GM12878 (cell line): ENCODE measurements around the gene UACA. TPM values are rescaled to one million over a fixed set of nuclear protein-coding genes. Genes with fewer than 3 reads are reported as not detected.

Experiments used
- BHLHE40 ChIP-seq, 2 experiments: fragments of 450-650 bp in 1 of 2; IDR thresholded peaks; 2 replicates each; pipeline ENCODE4 v1.6.1; 2011 to 2017; ENCODE audit warnings: low read depth in 2 of 2, borderline replicate concordance in 1 of 2, improper control_type of control experiment in 1 of 2, low read length in 1 of 2, mild to moderate bottlenecking in 1 of 2
- EGR1 ChIP-seq, 2 experiments: IDR thresholded peaks; 1 replicate in 1 of 2; 2 replicates in 1 of 2; pipeline ENCODE4 v1.6.1; 2011 to 2012; ENCODE audit warnings: low read depth in 2 of 2, low read length in 2 of 2, borderline replicate concordance in 1 of 2, mild to moderate bottlenecking in 1 of 2, moderate library complexity in 1 of 2
- GATAD2B ChIP-seq: fragments of 450-650 bp; conservative IDR thresholded peaks from 2 replicates; pipeline ENCODE4 v1.6.1; 2017; ENCODE audit warnings: low read depth, mild to moderate bottlenecking, moderate library complexity
- KAT2A ChIP-seq: conservative IDR thresholded peaks from 2 replicates; pipeline ENCODE4 v1.6.1; 2011; ENCODE audit warnings: low read depth, low read length; ENCODE audit not compliant: control insufficient read depth
- RUNX3 ChIP-seq: IDR thresholded peaks from 2 replicates; pipeline ENCODE4 v1.6.1; 2012; ENCODE audit warnings: low read length, inconsistent platforms
- SP1 ChIP-seq: IDR thresholded peaks from one replicate; pipeline ENCODE4 v1.6.1; 2011; ENCODE audit warnings: low read depth, low read length
- polyA plus RNA-seq, 11 experiments: library from polyadenylated mRNA; depleted of rRNA in 4 of 11; unstranded in 6 of 11; stranded (reverse) in 5 of 11; fragments of >200 nt; fragmentation: Nextera tagmentation in 4 of 11; fragmentation: Illumina TruSeq in 1 of 11; extraction: Ambion mirVana in 4 of 11; extraction: Trizol in 1 of 11; gene quantifications; 1 replicate in 1 of 11; 2 replicates in 10 of 11; pipeline versions ENCODE4 v1.2.1 to v1.2.3, GENCODE V29; 2011 to 2016; ENCODE audit warnings: inconsistent platforms in 2 of 11, missing spikeins in 2 of 11, low read depth in 1 of 11
- total RNA-seq, 4 experiments: library from RNA; depleted of rRNA in 3 of 4; stranded (reverse); fragments of >200 nt in 3 of 4; fragmentation: Illumina TruSeq in 1 of 4; extraction: Trizol in 1 of 4; gene quantifications; 2 replicates each; pipeline versions ENCODE4 v1.2.1 to v1.2.3, GENCODE V29; 2013 to 2021
- TF ChIP-seq, protein P1 (sequence below): IDR thresholded peaks from 2 replicates; pipeline ENCODE4 v1.6.1; 2011; ENCODE audit warnings: borderline replicate concordance, low read depth, mild to moderate bottlenecking, moderate library complexity, mixed read lengths, low read length; ENCODE audit not compliant: insufficient read depth; ENCODE audit errors: extremely low read length
- TF ChIP-seq, protein P2 (sequence below): IDR thresholded peaks from 2 replicates; pipeline ENCODE4 v1.6.1; 2011; ENCODE audit warnings: mild to moderate bottlenecking, low read depth, low read length, moderate library complexity; ENCODE audit not compliant: insufficient replicate concordance
- TF ChIP-seq, protein P3 (sequence below): IDR thresholded peaks from 2 replicates; pipeline ENCODE4 v1.6.1; 2012; ENCODE audit warnings: low read depth, low read length, improper control_type of control experiment

The UACA gene
- total and polyA plus RNA-seq, 10 of the 15 experiments (the other 5 are each of a cell fraction or from before 2014, with no cell fraction given), result 0.30 to 4.0 (median 2.0) TPM

DNA sequence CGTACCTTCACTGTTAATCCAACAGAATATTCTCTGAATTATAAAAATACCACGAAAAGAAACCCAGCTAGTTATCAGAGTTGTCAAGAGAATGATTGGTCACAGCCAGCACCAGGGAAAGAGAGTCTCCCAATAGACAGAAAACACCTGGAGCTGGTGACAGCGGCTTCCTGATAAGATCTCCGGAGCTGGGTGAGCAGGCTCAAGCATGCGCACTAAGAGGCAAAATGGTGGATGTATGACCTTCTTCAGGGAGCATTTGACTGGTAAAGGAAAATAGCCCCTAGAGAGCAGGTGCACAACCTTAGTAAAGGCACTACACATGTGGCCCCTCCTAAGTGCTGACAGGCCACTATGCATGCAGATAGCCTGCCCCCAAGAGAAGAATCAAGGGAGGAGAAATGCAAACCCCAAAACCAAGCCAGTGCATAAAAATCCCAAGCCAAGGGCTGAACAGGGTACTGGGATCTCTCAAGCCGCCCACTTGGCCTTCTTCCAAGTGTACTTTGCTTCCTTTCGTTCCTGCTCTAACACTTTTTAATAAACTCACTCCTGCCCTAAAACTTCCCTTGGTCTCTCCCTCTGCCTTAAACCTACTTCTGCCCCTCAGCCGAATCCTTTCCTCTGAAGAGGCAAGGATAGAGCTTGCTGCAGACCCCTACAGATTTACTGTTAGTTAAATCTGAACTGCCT is 93.2 kb downstream of the UACA start (continued):
- TF ChIP-seq EGR1 (IDR thresholded peaks at IDR 0.05; ENCODE audit: borderline replicate concordance in 1 of 2, low read depth in 2 of 2, low read length in 2 of 2) (no peak), GATAD2B (no peak), BHLHE40 (IDR thresholded peaks at IDR 0.05; ENCODE audit: borderline replicate concordance in 1 of 2, low read depth in 2 of 2, low read length in 1 of 2) (no peak), SP1 (no peak), RUNX3 (no peak), KAT2A (no peak)
- TF ChIP-seq, protein P1, sequence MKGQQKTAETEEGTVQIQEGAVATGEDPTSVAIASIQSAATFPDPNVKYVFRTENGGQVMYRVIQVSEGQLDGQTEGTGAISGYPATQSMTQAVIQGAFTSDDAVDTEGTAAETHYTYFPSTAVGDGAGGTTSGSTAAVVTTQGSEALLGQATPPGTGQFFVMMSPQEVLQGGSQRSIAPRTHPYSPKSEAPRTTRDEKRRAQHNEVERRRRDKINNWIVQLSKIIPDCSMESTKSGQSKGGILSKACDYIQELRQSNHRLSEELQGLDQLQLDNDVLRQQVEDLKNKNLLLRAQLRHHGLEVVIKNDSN, result no peak
- TF ChIP-seq, protein P2, sequence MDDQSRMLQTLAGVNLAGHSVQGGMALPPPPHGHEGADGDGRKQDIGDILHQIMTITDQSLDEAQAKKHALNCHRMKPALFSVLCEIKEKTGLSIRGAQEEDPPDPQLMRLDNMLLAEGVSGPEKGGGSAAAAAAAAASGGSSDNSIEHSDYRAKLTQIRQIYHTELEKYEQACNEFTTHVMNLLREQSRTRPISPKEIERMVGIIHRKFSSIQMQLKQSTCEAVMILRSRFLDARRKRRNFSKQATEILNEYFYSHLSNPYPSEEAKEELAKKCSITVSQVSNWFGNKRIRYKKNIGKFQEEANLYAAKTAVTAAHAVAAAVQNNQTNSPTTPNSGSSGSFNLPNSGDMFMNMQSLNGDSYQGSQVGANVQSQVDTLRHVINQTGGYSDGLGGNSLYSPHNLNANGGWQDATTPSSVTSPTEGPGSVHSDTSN, result no peak
- TF ChIP-seq, protein P3, sequence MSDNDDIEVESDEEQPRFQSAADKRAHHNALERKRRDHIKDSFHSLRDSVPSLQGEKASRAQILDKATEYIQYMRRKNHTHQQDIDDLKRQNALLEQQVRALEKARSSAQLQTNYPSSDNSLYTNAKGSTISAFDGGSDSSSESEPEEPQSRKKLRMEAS, result no peak
